Osteoblast (primary cell): ENCODE results near the gene CDCA8. TPM values are rescaled to one million over a fixed set of nuclear protein-coding genes. Genes with fewer than 3 reads are reported as not detected.
A peak's percentile ranks its signal among the peaks of the same experiment; 100 is the strongest.

Experiments used
- DNase-seq: peaks from one replicate; pipeline ENCODE4 v3.0.0; 2011; ENCODE audit warnings: low spot score, mixed read lengths; ENCODE audit not compliant: insufficient read length; ENCODE audit errors: missing footprints
- H2AFZ ChIP-seq: 2 replicates; pipeline ENCODE4 v1.6.0; 2011; ENCODE audit warnings: mild to moderate bottlenecking, low read length
- H3K27ac ChIP-seq: 2 replicates; pipeline ENCODE4 v1.5.1; 2011; ENCODE audit warnings: mild to moderate bottlenecking, low read depth, low read length, moderate library complexity
- H3K27me3 ChIP-seq: 2 replicates; pipeline ENCODE4 v1.6.0; 2012; ENCODE audit warnings: mild to moderate bottlenecking, control low read depth, inconsistent platforms, low read length, moderate library complexity; ENCODE audit not compliant: insufficient read depth
- H3K36me3 ChIP-seq: 2 replicates; pipeline ENCODE4 v1.5.1; 2011; ENCODE audit warnings: mild to moderate bottlenecking, low read length, control low read depth, moderate library complexity; ENCODE audit not compliant: insufficient read depth
- H3K4me1 ChIP-seq: 2 replicates; pipeline ENCODE4 v1.5.1; 2011; ENCODE audit warnings: mild to moderate bottlenecking, low read length, control low read depth, moderate library complexity; ENCODE audit not compliant: insufficient read depth
- H3K4me2 ChIP-seq: 2 replicates; pipeline ENCODE4 v1.6.0; 2011; ENCODE audit warnings: mild to moderate bottlenecking, low read length; ENCODE audit not compliant: insufficient read depth
- H3K4me3 ChIP-seq: fragments of 200-600 bp; sonication (generic); 3 replicates; pipeline ENCODE4 v1.5.1; 2012; ENCODE audit warnings: mild to moderate bottlenecking, low read length, inconsistent platforms; ENCODE audit not compliant: insufficient read depth
- H3K79me2 ChIP-seq: 2 replicates; pipeline ENCODE4 v1.6.0; 2012; ENCODE audit warnings: mild to moderate bottlenecking, low read length, control low read depth, inconsistent platforms; ENCODE audit not compliant: insufficient read depth
- H3K9me3 ChIP-seq: 2 replicates; pipeline ENCODE4 v1.5.1; 2011; ENCODE audit warnings: low read depth, low read length, control low read depth
- H4K20me1 ChIP-seq: 2 replicates; pipeline ENCODE4 v1.6.0; 2012; ENCODE audit warnings: mild to moderate bottlenecking, low read length, control low read depth; ENCODE audit not compliant: insufficient read depth
- total RNA-seq: library from RNA; depleted of rRNA; stranded (reverse); fragments of >200 nt; gene quantifications from 2 replicates; pipeline ENCODE4 v1.2.3, GENCODE V29; 2012
- TF ChIP-seq, protein P1 (sequence below): IDR thresholded peaks from 2 replicates; pipeline ENCODE4 v1.5.1; 2011; ENCODE audit warnings: mild to moderate bottlenecking, low read depth, low read length, moderate library complexity; ENCODE audit errors: extremely low read depth

The CDCA8 gene
- total RNA-seq, 1 donor = 1.8 TPM

GRCh38 chr1:37752583-37753471 lies 60.5 kb downstream of the CDCA8 start:
- peaks cover 43% of the 10 kb centered on the region for H3K27me3 ChIP-seq
- H4K20me1 ChIP-seq = no peaks in the 10 kb centered on the region
- H3K79me2 ChIP-seq = no peaks in the 10 kb centered on the region
- TF ChIP-seq, protein P1, sequence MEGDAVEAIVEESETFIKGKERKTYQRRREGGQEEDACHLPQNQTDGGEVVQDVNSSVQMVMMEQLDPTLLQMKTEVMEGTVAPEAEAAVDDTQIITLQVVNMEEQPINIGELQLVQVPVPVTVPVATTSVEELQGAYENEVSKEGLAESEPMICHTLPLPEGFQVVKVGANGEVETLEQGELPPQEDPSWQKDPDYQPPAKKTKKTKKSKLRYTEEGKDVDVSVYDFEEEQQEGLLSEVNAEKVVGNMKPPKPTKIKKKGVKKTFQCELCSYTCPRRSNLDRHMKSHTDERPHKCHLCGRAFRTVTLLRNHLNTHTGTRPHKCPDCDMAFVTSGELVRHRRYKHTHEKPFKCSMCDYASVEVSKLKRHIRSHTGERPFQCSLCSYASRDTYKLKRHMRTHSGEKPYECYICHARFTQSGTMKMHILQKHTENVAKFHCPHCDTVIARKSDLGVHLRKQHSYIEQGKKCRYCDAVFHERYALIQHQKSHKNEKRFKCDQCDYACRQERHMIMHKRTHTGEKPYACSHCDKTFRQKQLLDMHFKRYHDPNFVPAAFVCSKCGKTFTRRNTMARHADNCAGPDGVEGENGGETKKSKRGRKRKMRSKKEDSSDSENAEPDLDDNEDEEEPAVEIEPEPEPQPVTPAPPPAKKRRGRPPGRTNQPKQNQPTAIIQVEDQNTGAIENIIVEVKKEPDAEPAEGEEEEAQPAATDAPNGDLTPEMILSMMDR = no peak
- no peak overlapping the region for H3K27ac ChIP-seq
- no peak overlapping the region for H3K4me2 ChIP-seq
- H3K4me3 ChIP-seq = no peak overlapping the region
- no peak overlapping the region for H2AFZ ChIP-seq
- DNase-seq = peak; percentile 91
- no peaks in the 10 kb centered on the region for H3K4me1 ChIP-seq
- H3K9me3 ChIP-seq = no peaks in the 10 kb centered on the region
- H3K36me3 ChIP-seq = no peaks in the 10 kb centered on the region

DNA sequence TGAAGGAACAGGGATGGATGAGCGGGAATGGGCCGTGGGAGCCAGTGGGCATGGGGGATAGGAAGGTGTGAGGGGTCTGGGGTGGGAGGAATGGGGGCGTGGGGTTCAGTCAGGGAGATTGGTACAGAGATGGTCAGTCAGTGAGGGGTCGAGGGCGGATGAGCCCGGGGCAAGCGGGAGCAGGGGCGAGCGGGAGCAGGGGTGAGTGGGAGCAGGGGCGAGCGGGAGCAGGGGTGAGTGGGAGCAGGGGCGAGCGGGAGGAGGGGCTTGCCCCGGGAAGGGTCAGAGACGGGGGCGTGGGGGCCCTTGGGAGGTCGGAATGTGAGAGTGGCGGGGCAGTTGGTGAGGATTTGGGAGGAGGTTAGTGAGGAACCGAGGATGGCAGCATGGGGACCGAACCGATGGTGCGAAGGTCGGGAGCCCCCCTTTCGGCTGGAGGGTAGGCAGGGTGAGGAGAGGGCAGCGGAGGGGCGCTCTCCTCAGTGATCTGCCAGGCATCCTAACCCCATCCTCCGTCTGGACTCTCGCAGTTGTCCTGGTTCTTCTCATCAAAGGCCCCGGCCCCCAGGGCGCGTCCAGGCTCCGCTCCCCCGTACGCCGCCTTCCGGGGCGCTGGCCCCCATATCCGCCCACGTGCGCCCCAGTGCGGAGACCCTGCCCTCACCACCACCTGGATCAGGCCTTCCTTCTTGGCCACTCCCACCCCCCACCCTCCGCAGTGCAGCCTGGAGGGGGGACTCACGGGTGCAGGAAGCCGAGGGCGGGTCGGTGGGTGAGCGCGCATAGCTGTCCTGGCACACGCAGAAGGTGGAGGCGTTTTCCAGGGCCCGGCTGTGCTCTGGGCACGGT lies 61.4 kb downstream of the CDCA8 start:
- H3K27me3 ChIP-seq = peaks cover 43% of the 10 kb centered on the region
- H3K27ac ChIP-seq = no peak overlapping the region
- H3K4me2 ChIP-seq = no peak overlapping the region
- H3K36me3 ChIP-seq = no peaks in the 10 kb centered on the region
- H3K79me2 ChIP-seq = no peaks in the 10 kb centered on the region
- H3K9me3 ChIP-seq = no peaks in the 10 kb centered on the region
- TF ChIP-seq, protein P1 = no peak
- H3K4me1 ChIP-seq = no peaks in the 10 kb centered on the region
- no peaks in the 10 kb centered on the region for H4K20me1 ChIP-seq
- H3K4me3 ChIP-seq = no peak overlapping the region
- no peak overlapping the region for H2AFZ ChIP-seq
- no peak for DNase-seq

DNA sequence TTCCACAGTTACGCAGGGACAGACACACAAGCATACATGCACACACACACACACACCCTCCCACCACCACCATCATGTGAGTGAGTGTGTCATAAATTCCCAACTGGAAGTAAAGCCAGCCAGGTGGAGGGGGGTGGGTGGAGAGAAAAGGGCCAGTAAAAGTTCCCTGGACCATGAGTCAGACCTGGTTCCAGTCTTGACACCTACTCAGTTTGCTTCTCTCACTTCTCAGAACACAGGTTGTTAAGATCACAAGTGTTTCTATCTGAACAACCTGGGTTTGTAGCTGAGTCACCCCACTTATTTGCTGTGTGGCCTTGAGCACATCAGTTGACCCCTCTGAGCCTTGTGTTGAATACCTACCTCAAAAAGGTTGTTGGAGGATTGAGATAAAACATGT lies 63.0 kb downstream of the CDCA8 start:
- H3K9me3 ChIP-seq = no peaks in the 10 kb centered on the region
- H3K79me2 ChIP-seq = no peaks in the 10 kb centered on the region
- H2AFZ ChIP-seq = no peak overlapping the region
- TF ChIP-seq, protein P1 = no peak
- no peaks in the 10 kb centered on the region for H3K4me1 ChIP-seq
- H3K36me3 ChIP-seq = no peaks in the 10 kb centered on the region
- H3K4me3 ChIP-seq = no peak overlapping the region
- H3K27me3 ChIP-seq = peaks cover 43% of the 10 kb centered on the region
- DNase-seq = no peak
- H3K27ac ChIP-seq = no peak overlapping the region
- no peak overlapping the region for H3K4me2 ChIP-seq
- H4K20me1 ChIP-seq = no peaks in the 10 kb centered on the region
